ENCODE results near the gene KDM5C. TPM values are rescaled to one million over a fixed set of nuclear protein-coding genes. Genes with fewer than 3 reads are reported as not detected.

KDM5C gene
- total and polyA plus RNA-seq, 9 of the 15 experiments (the other 6 are each of a cell fraction or from before 2014, with no cell fraction given): 0.62 to 136 (median 52.4) TPM

GRCh38 chrX:53224860-53225797 is at the start of gene KDM5C (continued):
- no peak for TF ChIP-seq ZNF140 (CRISPR knock-in tag; IDR thresholded peaks at IDR 0.05)
- TF ChIP-seq PREB (CRISPR knock-in tag; IDR thresholded peaks at IDR 0.05): no peak
- no peak for TF ChIP-seq EWSR1 (IDR thresholded peaks at IDR 0.05; ENCODE audit: borderline replicate concordance, low read depth, partially characterized antibody)
- TF ChIP-seq ZNF124 (CRISPR knock-in tag; IDR thresholded peaks at IDR 0.05): no peak
- no peak for TF ChIP-seq ZNF408 (CRISPR knock-in tag; IDR thresholded peaks at IDR 0.05; ENCODE audit: low read depth)
- peak; percentile 95 for TF ChIP-seq ETV1 (tag; conservative IDR thresholded peaks at IDR 0.05; ENCODE audit: low read depth)
- TF ChIP-seq HLTF (IDR thresholded peaks at IDR 0.05): peak; percentile 92
- TF ChIP-seq ZBTB7A (IDR thresholded peaks at IDR 0.05; ENCODE audit: borderline replicate concordance, control insufficient read depth, low read depth, low read length): no peak
- TF ChIP-seq PHTF2 (CRISPR knock-in tag; IDR thresholded peaks at IDR 0.05): no peak
- TF ChIP-seq ZNF3 (CRISPR knock-in tag; IDR thresholded peaks at IDR 0.05): no peak
- TF ChIP-seq HMG20B (CRISPR knock-in tag; IDR thresholded peaks at IDR 0.05): no peak
- 0 out of 4 replicates have a peak, but pooled peaks of 1 of the 2 experiments have one; percentile 10 for TF ChIP-seq RAD21 (CRISPR knock-in tag; conservative IDR thresholded peaks at IDR 0.05 in 1 of 2, IDR thresholded peaks at IDR 0.05 in 1 of 2)
- peak; percentile 67 for TF ChIP-seq POLR2H (tag; IDR thresholded peaks at IDR 0.05; ENCODE audit: low read depth)
- TF ChIP-seq SRF (CRISPR knock-in tag; IDR thresholded peaks at IDR 0.05): no peak
- no peak for TF ChIP-seq HIVEP1 (CRISPR knock-in tag; IDR thresholded peaks at IDR 0.05)
- no peak for TF ChIP-seq TBL1XR1 (IDR thresholded peaks at IDR 0.05; ENCODE audit: low read length in 2 of 2)
- no peak for TF ChIP-seq CREB3 (tag; conservative IDR thresholded peaks at IDR 0.05; ENCODE audit: low read depth)
- no peak for TF ChIP-seq DACH1 (IDR thresholded peaks at IDR 0.05; ENCODE audit: partially characterized antibody)
- peak in 1 of 2 experiments; percentile 81; a peak in 2 of 4 replicates for TF ChIP-seq HDAC1 (IDR thresholded peaks at IDR 0.05)
- TF ChIP-seq RHOXF2B (CRISPR knock-in tag; conservative IDR thresholded peaks at IDR 0.05): no peak
- TF ChIP-seq POLR2G (IDR thresholded peaks at IDR 0.05; ENCODE audit: low read depth, low read length): peak; percentile 94
- no peak for TF ChIP-seq MEF2A (IDR thresholded peaks at IDR 0.05; ENCODE audit: control insufficient read depth, low read depth, low read length)
- TF ChIP-seq PYGO2 (tag; IDR thresholded peaks at IDR 0.05): no peak
- TF ChIP-seq NR3C1 (CRISPR knock-in tag; IDR thresholded peaks at IDR 0.05): no peak
- no peak for TF ChIP-seq ZNF239 (CRISPR knock-in tag; IDR thresholded peaks at IDR 0.05)
